ENCODE measurements around the gene NKD1.

GRCh38 chr16:50646345-50646744 is 98.1 kb downstream of the NKD1 start:
- no peak for TF ChIP-seq CTCF (IDR thresholded peaks at IDR 0.05)
- TF ChIP-seq EP300 (IDR thresholded peaks at IDR 0.05) = no peak
